ENCODE results near the gene CDH4. TPM values are rescaled to one million over a fixed set of nuclear protein-coding genes. Genes with fewer than 3 reads are reported as not detected.

Gene CDH4
- total and polyA plus RNA-seq, 2 of the 4 experiments (the other 2 are of a cell fraction) = 1.6 to 3.5 TPM

- intact Hi-C loops (cut with micrococcal nuclease) (loop anchor here (1.0 to 5.0 kb wide), 3 partner anchors 611 to 1053 kb away; no protein-coding TSS in a partner anchor), dilution Hi-C loops (cut with HindIII; ENCODE audit: low sequenced_read_pairs, unreplicated experiment) (no loop called here), in situ Hi-C loops (cut with MboI; ENCODE audit: low sequenced_read_pairs) (loop anchor here (25.0 kb wide), 1 partner anchor 623 kb away; no protein-coding TSS in a partner anchor)
- no TSS peak for BruUV-seq (replicated peaks)
- Histone ChIP-seq H2BK5ac (ENCODE audit: low read depth, low read length, poor library complexity, severe bottlenecking) (no peak overlapping the region), H3K27me3 (ENCODE audit: control insufficient read depth, insufficient read depth, low read length) (no peaks in the 10 kb centered on the region; the same call in 1 of the 2 replicates), H2AK9ac (replicated peaks; ENCODE audit: low read depth, low read length, poor library complexity) (no peak overlapping the region), H4K5ac (ENCODE audit: low read depth, low read length) (no peak overlapping the region), H3K23ac (ENCODE audit: low read depth, low read length) (no peak overlapping the region), H3K4ac (ENCODE audit: low read depth, low read length) (no peak overlapping the region), H2BK20ac (ENCODE audit: low read depth, low read length) (no peak overlapping the region), H4K91ac (ENCODE audit: insufficient read depth, low read depth, low read length) (no peak overlapping the region), H2BK120ac (ENCODE audit: low read depth, low read length) (no peak overlapping the region), H2AK5ac (ENCODE audit: low read depth, low read length) (no peak overlapping the region), H3K9ac (ENCODE audit: low read depth, low read length) (no peak overlapping the region), H3K36me3 (ENCODE audit: control insufficient read depth, insufficient read depth, low read length) (peaks cover 1% of the 10 kb centered on the region; the same call in 1 of the 2 replicates), H3K9me3 (ENCODE audit: control insufficient read depth, insufficient read depth, low read length) (peaks cover 3% of the 10 kb centered on the region), H2AFZ (replicated peaks; ENCODE audit: low read length, poor library complexity) (no peak overlapping the region), H4K20me1 (ENCODE audit: insufficient read depth, low read length) (no peaks in the 10 kb centered on the region; the same call in 1 of the 2 replicates), H3K56ac (ENCODE audit: extremely low read depth, insufficient read depth, low read length) (no peak overlapping the region), H3K27ac (ENCODE audit: insufficient read depth, low read length) (no peak overlapping the region), H4K8ac (ENCODE audit: low read depth in 2 of 2, low read length in 2 of 2) (no peak overlapping the region), H3K4me1 (ENCODE audit: control insufficient read depth, insufficient read depth, low read length) (no peaks in the 10 kb centered on the region), H3K18ac (ENCODE audit: low read depth, low read length) (no peak overlapping the region), H3K14ac (replicated peaks; ENCODE audit: low read depth, low read length) (no peak overlapping the region), H3K4me3 (ENCODE audit: insufficient read depth, low read depth, low read length) (no peak overlapping the region), H3K79me1 (ENCODE audit: low read depth in 1 of 2, low read length in 2 of 2) (peaks cover 0 to 6% of the 10 kb centered on the region in 2 experiments; a peak in 1 of 4 replicates), H3K4me2 (ENCODE audit: low read depth, low read length) (no peak overlapping the region), H2BK15ac (ENCODE audit: low read depth, low read length) (no peak overlapping the region), H3K9me1 (ENCODE audit: insufficient read depth, low read length) (no peaks in the 10 kb centered on the region)
- TF ChIP-seq MAFK (IDR thresholded peaks at IDR 0.05; ENCODE audit: low read depth, low read length) (no peak), CTCF (conservative IDR thresholded peaks at IDR 0.05; ENCODE audit: low read depth, low read length) (no peak), ELK1 (IDR thresholded peaks at IDR 0.05; ENCODE audit: borderline replicate concordance, low read depth, low read length) (no peak), RCOR1 (IDR thresholded peaks at IDR 0.05; ENCODE audit: insufficient replicate concordance, low read length) (no peak), SMC3 (IDR thresholded peaks at IDR 0.05; ENCODE audit: low read depth, low read length) (no peak)
- CTCF ChIA-PET = interaction anchor here (0.6 to 1.9 kb wide), 3 partner anchors 12 to 232 kb away, joined by 3 to 5 read pairs (median 3); partner anchors contain the start of gene CDH4
- POLR2A ChIA-PET (ENCODE audit: unreplicated experiment) = no interaction called here
- WGBS, 2 experiments (ENCODE audit: extremely low coverage in 2 of 2, insufficient read length in 1 of 2) = 80% methylated on average over 3 of the region's 9 CpGs; no CpG with 5 or more reads in 1 of the 2 experiments
- no peak for ATAC-seq (ENCODE audit: low read depth)
- no peak for DNase-seq
These were observed 11.9 kb downstream of the CDH4 start for GRCh38 chr20:61263938-61264337.

Data from IMR-90 (cell line).